Stimulated activated CD4-positive, alpha-beta T cell treated with anti-CD3 and anti-CD28 coated beads, Interleukin-2, amount 100 ng/mL, for 48 hours (primary cell): ENCODE measurements around the gene CALY.
"Not testable (repeated sequence)": the region's sequence is repeated elsewhere in the genome, so short reads cannot be mapped to it uniquely, and the experiment has no call there.

Source experiments
- DNase-seq, 2 donors: peaks; one replicate each; pipeline ENCODE4 v3.0.0-alpha.2; 2020

CALY gene

GRCh38 chr10:133327651-133328357 is 8.9 kb downstream of the CALY start:
- no peak for DNase-seq

GRCh38 chr10:133326745-133327650 is 9.7 kb downstream of the CALY start:
- no peak for DNase-seq

GRCh38 chr10:133326223-133326551 is 10.5 kb downstream of the CALY start:
- DNase-seq = no peak

GRCh38 chr10:133325440-133326222 is 11.1 kb downstream of the CALY start:
- DNase-seq = no peak

GRCh38 chr10:133324857-133325260 is 11.8 kb downstream of the CALY start:
- DNase-seq = no peak

- peak; percentile 41 to 59 for DNase-seq
Measured at GRCh38 chr10:133324198-133324792, 12.4 kb downstream of the CALY start.

DNA sequence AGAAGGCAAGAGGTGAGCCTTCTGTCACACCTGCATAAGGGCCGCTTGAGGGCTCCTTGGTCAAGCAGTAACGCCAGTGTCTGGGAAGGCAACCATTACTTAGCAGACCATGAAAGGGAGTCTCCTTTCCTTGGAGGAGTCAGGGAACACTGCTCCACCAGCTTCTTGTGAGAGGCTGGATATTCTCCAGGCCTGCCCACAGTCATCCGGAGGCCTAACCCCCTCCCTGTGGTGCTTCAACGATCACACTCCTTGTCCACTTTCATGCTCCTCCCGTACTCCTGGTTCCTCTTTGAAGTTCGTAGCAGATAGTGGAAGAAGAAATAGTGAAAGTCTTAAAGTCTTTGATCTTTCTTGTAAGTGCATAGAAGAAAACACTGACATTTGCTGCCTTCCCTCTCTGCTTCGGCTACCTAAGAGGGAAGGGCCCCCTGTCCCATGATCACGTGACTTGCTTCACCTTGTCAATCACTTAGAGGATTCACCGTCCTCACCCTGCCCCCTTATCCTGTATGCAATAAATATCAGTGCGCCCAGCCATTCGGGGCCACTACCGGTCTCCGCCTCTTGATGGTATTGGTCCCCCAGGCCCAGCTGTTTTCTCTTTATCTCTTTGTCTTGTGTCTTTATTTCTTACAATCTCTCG is 14.5 kb downstream of the CALY start:
- DNase-seq = not testable (repeated sequence)

GRCh38 chr10:133320852-133321422 is 15.8 kb downstream of the CALY start:
- not testable (repeated sequence) for DNase-seq

GRCh38 chr10:133318494-133319127 is 18.1 kb downstream of the CALY start:
- peak; percentile 65 to 73 for DNase-seq

GRCh38 chr10:133316732-133317131 is 20.0 kb downstream of the CALY start:
- DNase-seq = no peak

- no peak for DNase-seq
Measured at GRCh38 chr10:133316266-133316665, 20.4 kb downstream of the CALY start.

DNA sequence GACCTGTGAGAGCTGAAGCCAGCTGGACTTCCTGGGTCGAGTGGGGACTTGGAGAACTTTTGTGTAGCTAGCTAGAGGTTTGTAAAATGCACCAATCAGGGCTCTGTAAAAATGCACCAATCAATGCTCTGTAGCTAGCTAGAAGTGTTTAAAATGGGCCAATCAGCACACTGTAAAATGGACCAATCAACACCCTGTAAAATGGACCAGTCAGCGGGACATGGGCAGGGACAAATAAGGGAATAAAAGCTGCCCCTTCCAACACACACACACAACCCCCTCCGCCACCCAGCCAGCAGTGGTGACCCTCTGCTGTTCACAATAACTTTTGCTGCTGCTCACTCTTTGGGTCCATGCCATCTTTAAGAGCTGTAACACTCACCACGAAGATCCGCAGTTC is 20.8 kb downstream of the CALY start:
- no peak for DNase-seq

DNA sequence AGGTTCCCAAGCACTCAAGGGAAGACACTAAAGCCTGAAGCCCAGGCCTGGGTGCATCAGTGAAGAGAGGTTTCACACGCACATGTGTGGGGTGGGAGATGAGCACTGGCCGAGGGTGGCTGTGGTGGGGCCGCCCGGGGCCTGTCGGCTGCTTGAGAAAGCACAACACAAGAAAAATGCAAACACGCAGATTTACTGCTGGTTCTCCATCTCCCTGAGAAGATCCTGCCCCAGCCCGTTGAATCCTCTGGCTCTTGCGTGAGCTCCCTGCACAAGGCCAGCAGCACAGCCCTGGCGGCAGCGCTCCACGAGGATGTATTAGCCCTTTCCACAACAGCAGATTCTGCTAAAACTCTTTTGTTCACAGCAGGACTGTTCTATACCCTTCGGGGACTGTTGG is 21.8 kb downstream of the CALY start:
- DNase-seq = no peak

DNA sequence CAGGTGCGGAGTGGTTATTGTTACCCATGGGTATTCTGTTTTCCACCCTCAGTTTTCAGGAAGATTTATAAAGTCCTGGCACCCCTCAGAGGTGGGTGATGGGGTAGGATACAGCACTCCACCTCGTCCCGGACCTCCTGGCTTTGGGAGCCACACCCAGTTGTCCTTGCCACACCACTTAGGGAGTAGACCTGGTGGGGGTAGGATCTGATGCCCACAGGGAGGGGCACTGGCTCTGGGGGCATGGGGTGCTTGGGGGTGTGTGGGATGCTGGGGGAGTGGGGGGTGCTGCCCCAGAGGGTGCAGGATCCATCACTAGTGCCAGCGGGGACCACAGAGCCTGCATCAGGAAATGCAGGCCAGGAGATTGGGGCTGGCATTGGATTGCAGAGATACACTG is 23.5 kb downstream of the CALY start:
- no peak for DNase-seq

DNA sequence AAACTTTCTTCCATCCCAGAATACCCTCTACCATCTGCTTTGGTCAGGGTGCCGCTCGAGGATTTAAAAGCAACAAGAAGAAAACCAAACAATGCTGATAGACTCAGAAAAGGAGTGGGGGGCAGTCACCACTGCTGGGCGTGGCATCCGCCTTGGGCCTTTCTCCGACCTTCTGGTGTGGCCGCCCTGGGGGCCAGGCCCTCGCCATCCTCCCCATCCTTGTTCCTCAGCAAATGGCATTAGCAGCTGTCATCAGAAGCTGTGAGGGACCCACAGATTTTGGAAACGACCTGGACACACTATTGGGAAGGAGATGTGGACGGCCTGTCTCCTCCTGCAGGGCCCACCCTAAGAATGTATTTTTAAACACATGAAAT is 23.9 kb downstream of the CALY start:
- DNase-seq = no peak

- DNase-seq = no peak
Measured at GRCh38 chr10:133312016-133312768, 24.5 kb downstream of the CALY start.

DNA sequence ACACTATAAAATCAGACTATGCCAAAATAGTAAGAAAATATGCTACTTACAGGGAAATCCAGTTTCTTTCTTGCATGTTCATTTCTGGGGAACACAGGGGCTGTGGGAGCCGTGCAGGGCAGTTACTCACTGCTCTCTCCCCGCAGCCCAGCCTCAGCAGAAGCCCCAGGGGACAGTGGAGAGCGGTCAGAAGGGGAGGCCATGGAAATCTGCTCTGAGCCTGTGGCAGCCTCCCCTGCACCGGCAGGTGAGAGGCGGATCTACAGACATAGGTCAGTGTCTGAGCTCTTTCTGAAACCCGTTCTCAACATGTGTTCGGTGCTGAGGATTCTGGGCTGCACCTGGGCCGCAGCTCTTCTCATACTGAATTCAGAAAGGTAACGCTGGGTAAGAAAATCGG is 25.1 kb downstream of the CALY start:
- DNase-seq = no peak

DNA sequence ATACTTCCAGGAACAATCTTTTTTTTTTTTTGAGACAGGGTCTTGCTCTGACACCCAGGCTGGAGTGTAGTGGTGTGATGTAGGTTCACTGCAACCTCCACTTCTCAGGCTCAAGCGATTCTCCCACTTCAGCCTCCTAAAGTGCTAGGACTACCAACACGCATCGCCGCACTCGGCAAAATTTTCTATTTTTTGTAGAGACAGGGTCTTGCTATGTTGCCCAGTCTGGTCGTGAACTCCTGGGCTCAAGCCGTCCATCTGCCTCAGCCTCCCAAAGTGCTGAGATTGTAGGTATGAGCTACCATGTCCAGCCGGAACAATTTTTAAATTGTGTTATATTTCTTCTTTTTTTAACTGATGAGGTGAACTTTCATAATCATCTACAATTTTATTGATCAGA is 25.9 kb downstream of the CALY start:
- DNase-seq = no peak

DNA sequence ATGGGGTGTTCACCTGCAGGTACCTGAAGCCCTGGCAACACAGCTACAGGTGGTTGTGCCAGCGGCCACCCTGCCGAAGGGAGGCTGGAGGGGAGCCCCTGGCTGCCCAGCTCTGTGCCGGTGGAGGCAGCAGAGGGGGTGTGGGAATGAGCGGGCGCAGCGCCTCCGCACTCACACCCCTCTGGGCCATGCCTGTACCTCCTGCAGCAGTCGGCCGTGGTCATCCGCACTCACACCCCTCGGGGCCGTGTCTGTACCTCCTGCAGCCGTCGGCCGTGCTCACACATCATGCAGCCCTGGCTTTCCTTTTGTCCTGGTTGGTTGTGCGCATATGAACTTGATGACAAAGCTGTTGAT is 26.3 kb downstream of the CALY start:
- DNase-seq = no peak

GRCh38 chr10:133309720-133310398 is 26.8 kb downstream of the CALY start:
- no peak for DNase-seq
